HepG2 (cell line): ENCODE results near the gene ZNF771. TPM values are rescaled to one million over a fixed set of nuclear protein-coding genes. Genes with fewer than 3 reads are reported as not detected.

Experiments
- ATF7-NPFF ChIP-seq: sonication (generic); formaldehyde crosslinking; IDR thresholded peaks from 2 replicates; pipeline ENCODE4 v1.8.1; 2023; ENCODE audit warnings: mild to moderate bottlenecking, low read depth, missing genetic modification reagents, moderate library complexity
- CEBPG ChIP-seq: IDR thresholded peaks from 2 replicates; pipeline ENCODE4 v1.6.1; 2016
- CHD2 ChIP-seq: IDR thresholded peaks from 2 replicates; pipeline ENCODE4 v1.6.1; 2011; ENCODE audit warnings: low read depth, low read length, improper control_type of control experiment
- FOXA3 ChIP-seq: IDR thresholded peaks from 2 replicates; pipeline ENCODE4 v1.6.1; 2016; ENCODE audit warnings: missing genetic modification reagents, missing compliant biosample characterization
- MXD4 ChIP-seq: IDR thresholded peaks from 2 replicates; pipeline ENCODE4 v1.6.1; 2016; ENCODE audit warnings: mild to moderate bottlenecking, missing biosample characterization, missing genetic modification reagents
- PITX1 ChIP-seq: sonication (generic); formaldehyde crosslinking; IDR thresholded peaks from 2 replicates; pipeline ENCODE4 v1.5.1; 2020; ENCODE audit warnings: mild to moderate bottlenecking, missing genetic modification reagents
- POLR2AphosphoS5 ChIP-seq: IDR thresholded peaks from 2 replicates; pipeline ENCODE4 v1.6.1; 2012; ENCODE audit warnings: low read depth, low read length
- PRPF4 ChIP-seq: fragments of 200-400 bp; formaldehyde crosslinking; IDR thresholded peaks from 2 replicates; pipeline ENCODE4 v1.6.1; 2016; ENCODE audit warnings: low read length, low read depth; ENCODE audit not compliant: poor library complexity, severe bottlenecking
- RERE ChIP-seq: IDR thresholded peaks from 2 replicates; pipeline ENCODE4 v1.6.1; 2016; ENCODE audit warnings: low read depth, missing genetic modification reagents, missing compliant biosample characterization
- TEAD3 ChIP-seq: optimal IDR thresholded peaks from 2 replicates; pipeline ENCODE3; 2016; ENCODE audit warnings: borderline replicate concordance
- ZBTB20 ChIP-seq: sonication (generic); formaldehyde crosslinking; IDR thresholded peaks from 2 replicates; pipeline ENCODE4 v1.8.1; 2023; ENCODE audit warnings: missing genetic modification reagents, low read depth, mild to moderate bottlenecking, borderline replicate concordance
- ZNF138 ChIP-seq: sonication (generic); formaldehyde crosslinking; IDR thresholded peaks from 2 replicates; pipeline ENCODE4 v1.5.0; 2020; ENCODE audit warnings: mild to moderate bottlenecking, low read depth, missing genetic modification reagents
- ZNF232 ChIP-seq: sonication (generic); formaldehyde crosslinking; IDR thresholded peaks from 2 replicates; pipeline ENCODE4 v1.4.0; 2020; ENCODE audit warnings: missing genetic modification reagents, borderline replicate concordance
- ZNF3 ChIP-seq: IDR thresholded peaks from 2 replicates; pipeline ENCODE4 v1.7.0; 2017; ENCODE audit warnings: inconsistent platforms
- ZNF605 ChIP-seq: sonication (generic); formaldehyde crosslinking; IDR thresholded peaks from 2 replicates; pipeline ENCODE4 v1.8.0; 2022; ENCODE audit warnings: mild to moderate bottlenecking, missing genetic modification reagents
- ZNF615 ChIP-seq: sonication (generic); formaldehyde crosslinking; IDR thresholded peaks from 2 replicates; pipeline ENCODE4 v1.5.0; 2020; ENCODE audit warnings: mild to moderate bottlenecking, missing genetic modification reagents, borderline replicate concordance
- polyA plus RNA-seq, 8 experiments: library from polyadenylated mRNA; depleted of rRNA in 3 of 8; stranded (reverse) in 7 of 8; unstranded in 1 of 8; fragments of >200 nt; fragmentation: Illumina TruSeq in 4 of 8; extraction: Trizol in 4 of 8; gene quantifications; 2 replicates each; pipeline versions ENCODE4 v1.2.1 to v1.2.3, GENCODE V29; 2011 to 2016; ENCODE audit warnings: low read depth in 4 of 8, missing spikeins in 1 of 8, mixed read lengths in 1 of 8; ENCODE audit not compliant: insufficient read depth in 1 of 8
- total RNA-seq, 5 experiments: library from RNA; depleted of rRNA; stranded (reverse); fragments of >200 nt; fragmentation: Illumina TruSeq; extraction: Trizol; gene quantifications; 2 replicates each; pipeline ENCODE4 v1.2.3, GENCODE V29; 2016; ENCODE audit warnings: low read depth in 1 of 5
- TF ChIP-seq, protein P1 (sequence below): sonication (generic); formaldehyde crosslinking; IDR thresholded peaks from 2 replicates; pipeline ENCODE4 v1.4.0; 2020; ENCODE audit warnings: missing genetic modification reagents
- TF ChIP-seq, protein P2 (sequence below): IDR thresholded peaks from 2 replicates; pipeline ENCODE4 v1.6.1; 2016; ENCODE audit warnings: control low read depth

Gene ZNF771
- total and polyA plus RNA-seq, 2 of the 13 experiments (the other 11 are each of a cell fraction or from before 2014, with no cell fraction given): 5.0 to 11.8 TPM

DNA sequence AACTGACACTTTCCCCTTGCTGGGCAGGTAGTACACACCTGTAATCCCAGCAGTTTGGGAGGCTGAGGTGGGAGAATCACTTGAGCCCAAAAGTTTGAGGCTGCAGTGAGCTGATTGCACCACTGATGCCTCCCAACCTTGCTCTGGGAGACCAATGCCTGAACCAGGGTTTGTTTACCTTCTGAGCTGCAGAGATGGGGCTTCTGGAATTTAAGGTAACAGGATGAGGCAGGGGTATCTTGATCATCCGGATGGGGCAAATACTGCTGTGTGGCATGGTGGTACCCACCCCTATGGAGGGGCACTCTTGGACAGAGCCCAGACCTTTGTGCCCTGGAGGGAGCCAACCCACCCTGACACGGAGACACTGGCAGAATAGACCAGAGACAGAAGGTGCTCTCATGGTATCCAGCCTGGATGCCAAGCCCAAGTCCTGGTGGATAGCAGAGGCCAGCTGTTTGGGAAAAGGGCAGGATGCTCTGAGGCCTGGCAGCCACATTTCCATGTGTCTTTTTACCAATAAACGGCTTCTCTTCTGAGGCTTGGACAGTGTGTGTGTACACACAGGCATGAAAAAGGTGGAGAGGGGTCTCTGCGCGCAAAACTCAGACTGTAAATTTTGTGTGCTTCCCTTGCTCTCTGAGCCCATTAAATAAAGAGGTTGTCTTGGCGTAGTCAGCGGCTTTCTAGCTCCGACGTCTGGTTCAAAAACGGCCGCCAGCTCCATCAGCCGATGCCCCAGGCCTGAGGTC lies 7.8 kb upstream of the ZNF771 start (continued):
- TF ChIP-seq, protein P1, sequence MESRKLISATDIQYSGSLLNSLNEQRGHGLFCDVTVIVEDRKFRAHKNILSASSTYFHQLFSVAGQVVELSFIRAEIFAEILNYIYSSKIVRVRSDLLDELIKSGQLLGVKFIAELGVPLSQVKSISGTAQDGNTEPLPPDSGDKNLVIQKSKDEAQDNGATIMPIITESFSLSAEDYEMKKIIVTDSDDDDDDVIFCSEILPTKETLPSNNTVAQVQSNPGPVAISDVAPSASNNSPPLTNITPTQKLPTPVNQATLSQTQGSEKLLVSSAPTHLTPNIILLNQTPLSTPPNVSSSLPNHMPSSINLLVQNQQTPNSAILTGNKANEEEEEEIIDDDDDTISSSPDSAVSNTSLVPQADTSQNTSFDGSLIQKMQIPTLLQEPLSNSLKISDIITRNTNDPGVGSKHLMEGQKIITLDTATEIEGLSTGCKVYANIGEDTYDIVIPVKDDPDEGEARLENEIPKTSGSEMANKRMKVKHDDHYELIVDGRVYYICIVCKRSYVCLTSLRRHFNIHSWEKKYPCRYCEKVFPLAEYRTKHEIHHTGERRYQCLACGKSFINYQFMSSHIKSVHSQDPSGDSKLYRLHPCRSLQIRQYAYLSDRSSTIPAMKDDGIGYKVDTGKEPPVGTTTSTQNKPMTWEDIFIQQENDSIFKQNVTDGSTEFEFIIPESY (CRISPR knock-in tag): 0 out of 2 replicates have a peak, but pooled peaks have one; percentile 28
- TF ChIP-seq CEBPG (CRISPR knock-in tag) (no peak), POLR2AphosphoS5 (0 out of 2 replicates have a peak, but pooled peaks have one; percentile 1), ZNF605 (CRISPR knock-in tag) (no peak), ZNF232 (no peak), ATF7-NPFF (CRISPR knock-in tag) (0 out of 2 replicates have a peak, but pooled peaks have one; percentile 33), MXD4 (no peak), CHD2 (no peak), PRPF4 (peak; percentile 26), ZNF3 (CRISPR knock-in tag) (peak; percentile 71; the same call in 1 of the 2 replicates), FOXA3 (no peak), PITX1 (CRISPR knock-in tag) (0 out of 2 replicates have a peak, but pooled peaks have one; percentile 9), ZNF615 (CRISPR knock-in tag) (no peak), RERE (CRISPR knock-in tag) (no peak), ZBTB20 (CRISPR knock-in tag) (peak; percentile 11; the same call in 1 of the 2 replicates), TEAD3 (CRISPR knock-in tag) (peak; percentile 34), ZNF138 (CRISPR knock-in tag) (peak; percentile 35; the same call in 1 of the 2 replicates)
- TF ChIP-seq, protein P2, sequence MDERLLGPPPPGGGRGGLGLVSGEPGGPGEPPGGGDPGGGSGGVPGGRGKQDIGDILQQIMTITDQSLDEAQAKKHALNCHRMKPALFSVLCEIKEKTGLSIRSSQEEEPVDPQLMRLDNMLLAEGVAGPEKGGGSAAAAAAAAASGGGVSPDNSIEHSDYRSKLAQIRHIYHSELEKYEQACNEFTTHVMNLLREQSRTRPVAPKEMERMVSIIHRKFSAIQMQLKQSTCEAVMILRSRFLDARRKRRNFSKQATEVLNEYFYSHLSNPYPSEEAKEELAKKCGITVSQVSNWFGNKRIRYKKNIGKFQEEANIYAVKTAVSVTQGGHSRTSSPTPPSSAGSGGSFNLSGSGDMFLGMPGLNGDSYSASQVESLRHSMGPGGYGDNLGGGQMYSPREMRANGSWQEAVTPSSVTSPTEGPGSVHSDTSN: no peak
